COR-L47 (cell line): ENCODE data around the gene FBXL20.

Experiments used
- DNase-seq: peaks from one replicate; lab custom pipeline; 2025; lab: John Stamatoyannopoulos, UW

The FBXL20 gene

DNA sequence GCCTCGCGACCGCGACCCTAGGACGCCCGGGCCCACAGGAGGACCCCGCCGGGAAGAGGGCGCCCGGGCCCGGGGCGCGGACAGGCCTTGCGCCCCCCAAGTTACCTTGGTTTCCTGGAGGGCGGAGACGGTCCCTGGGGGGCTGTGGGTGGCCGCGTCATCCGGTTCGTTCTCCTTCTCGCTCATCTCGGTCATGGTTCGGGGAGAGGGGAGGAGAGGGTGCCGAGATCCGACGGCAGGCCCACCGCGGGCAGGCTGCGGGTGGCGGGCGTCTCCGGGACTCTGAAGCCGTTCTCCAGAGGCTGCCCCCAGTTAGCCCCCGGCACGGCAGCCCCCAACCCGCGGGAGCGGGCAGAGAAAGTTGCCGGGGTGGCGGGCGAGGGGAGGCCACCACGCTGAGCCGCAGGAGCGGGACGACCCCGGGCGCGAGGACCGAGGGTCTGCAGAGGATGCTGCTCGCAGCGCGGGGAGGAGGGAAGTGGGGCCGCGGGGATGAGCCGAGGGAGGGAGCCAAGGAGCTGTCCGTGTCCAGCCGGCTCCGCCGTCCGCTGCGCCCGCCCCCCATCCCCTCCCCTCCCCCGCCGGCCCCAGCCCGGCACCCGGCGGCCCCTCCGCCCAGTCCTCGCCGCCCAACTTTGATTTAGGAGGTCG lies 176.0 kb downstream of the FBXL20 start, which contains the start of gene STAC2:
TSS of gene STAC2 (minus strand) at position 638 of the 651 bp plus-strand sequence. CDS start at position 195, 443 bp downstream.
- no peak for DNase-seq

DNA sequence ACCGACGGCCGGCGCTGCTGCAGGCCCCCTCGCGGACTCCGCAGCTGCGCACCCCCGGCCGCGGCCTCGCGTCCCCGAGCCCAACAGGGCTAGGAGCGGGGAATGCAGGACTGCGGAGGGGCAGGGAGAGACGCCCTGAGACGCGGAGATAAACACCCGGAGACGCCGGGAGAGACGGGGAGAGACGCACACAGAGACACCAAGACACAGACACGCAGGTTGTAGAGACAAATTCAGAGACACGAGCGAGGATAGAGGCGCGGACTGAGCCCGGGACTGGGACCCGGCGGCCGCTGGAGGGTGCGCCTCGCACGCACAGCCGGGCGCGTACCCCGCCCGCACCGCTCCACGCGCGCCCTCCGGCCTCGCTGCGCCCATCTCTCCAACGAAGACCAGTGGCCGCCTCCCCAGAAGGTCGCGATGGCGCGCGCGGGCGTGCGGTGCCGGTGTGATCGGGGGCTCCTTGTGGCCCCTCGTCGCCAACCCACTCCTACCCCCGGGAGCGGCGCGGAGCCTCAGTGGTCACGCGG lies 176.6 kb downstream of the FBXL20 start:
- DNase-seq, result no peak

DNA sequence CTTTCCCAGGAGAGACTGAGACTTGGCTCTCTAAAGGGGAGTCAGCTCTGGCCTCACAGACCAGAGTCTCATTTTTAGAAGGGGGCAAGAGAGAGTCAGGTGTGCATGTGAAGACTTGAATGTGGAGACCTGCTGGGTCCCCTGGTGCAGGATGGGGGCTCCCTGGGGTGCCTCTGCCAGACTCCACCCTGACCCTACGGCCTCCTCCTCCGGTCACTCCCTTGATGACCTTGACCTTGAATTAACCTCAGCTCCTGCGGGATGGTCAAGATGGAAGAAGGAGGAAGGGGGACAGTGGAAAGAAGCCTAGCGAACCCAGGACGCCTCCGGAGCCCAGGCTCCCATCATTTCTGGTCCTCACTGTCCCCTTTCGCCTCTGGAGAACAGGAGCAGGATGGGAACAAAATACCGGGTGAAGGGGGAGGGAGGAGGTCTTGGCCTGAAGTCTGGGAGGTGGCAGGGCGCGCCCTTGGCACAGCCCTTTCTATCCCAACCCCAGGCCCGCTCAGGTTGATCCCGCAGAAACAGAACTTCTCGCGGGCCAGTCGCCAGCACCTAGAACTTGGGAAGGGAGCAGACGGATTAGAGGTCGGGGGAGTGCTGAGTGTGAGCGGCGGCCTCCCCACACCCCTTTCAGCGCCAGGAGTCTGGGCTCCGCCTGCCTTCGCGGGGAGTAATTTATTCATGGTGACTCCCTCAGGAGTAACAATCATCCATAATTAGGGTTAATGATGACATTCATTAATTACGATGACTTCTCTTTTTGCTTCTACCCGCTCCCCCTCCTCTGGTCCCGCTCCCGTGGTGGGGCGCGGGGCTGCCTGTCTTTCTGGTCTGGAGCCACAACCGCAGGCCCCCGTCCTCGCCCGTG lies 177.3 kb downstream of the FBXL20 start:
- peak; percentile 38 for DNase-seq

DNA sequence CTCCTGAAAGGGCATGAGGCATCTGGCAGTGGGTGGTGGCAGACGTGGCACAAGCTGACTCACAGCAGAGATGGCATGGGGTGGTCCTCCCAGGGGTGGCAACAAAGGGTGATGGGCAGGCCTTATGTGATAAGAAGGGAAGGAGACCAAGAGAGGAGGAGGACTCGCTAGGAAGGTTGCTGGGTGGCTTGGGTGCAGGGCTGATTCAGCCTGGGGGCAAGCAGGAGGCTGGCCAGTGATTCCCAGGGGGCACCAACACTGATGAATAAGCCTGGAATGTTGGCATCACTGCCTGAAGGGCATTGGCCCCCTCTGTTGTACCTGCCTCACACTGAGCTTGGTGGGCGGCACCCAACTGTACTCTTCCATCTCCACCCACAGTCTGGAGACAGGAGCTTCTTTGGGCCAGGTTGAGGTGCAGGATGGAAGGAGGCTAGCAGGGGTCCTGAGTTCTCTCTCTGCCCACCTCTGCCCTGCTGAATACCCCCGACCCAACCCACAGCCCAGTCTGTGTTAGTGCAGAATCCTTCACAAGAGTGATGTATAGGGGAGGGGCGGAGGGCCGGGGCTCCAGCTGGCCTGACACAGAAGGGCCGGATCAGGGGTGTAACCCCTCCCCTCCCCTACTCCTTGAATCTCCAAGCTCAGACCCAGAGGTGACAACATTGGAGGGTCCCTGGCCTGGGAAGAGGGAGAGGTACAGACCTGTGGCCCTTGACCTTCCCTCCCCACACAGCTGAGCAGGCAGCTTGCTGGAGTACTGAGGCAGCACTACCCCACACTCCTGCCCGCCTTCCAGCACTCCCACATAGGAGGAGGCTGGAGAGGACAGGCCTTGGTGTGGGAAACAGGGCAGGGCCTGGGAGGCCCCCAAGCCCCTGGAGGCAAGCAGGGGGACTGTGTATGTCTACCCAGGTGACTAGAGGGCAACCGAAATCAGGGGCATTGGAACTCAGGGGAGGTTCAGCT lies 178.3 kb downstream of the FBXL20 start:
- DNase-seq, result no peak

DNA sequence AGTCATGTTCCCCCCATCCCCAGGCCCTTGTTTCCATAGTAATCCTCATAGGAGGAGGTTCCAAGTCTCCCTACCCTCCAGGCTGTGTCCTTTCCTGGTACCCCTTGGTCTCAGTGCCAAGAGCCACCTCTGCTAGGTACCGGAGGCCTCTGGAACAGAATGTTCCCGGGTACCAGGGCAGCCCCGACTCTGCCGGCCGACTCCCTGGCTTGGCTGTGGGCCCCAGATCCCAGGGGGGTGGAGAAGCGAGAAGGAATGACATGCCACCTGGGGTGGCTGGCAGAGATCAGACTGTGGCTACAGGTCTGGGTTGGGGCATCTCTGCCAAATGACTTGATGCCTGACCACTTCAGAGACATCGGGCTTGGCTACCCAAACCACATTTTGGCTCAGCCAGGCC lies 179.3 kb downstream of the FBXL20 start:
- DNase-seq, result no peak

DNA sequence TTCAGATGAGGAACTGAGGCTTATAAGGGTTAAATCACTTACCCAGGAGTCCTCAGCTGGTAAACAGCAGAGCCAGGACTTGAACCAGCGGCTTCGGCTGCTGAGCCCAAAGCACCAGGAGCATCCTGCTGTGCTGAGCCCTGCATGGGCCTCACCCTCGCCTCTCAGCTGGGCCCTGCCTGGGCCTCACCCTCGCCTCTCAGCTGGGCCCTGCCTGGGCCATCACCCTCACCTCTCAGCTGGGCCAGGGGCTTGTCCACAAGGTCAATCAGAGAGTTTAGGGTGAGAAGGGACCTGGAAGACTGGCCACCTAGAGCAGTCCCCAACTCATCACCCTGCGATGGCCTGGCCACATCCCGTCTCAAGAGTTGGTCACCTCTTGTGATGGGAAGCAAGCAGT lies 179.9 kb downstream of the FBXL20 start:
- DNase-seq, result no peak

DNA sequence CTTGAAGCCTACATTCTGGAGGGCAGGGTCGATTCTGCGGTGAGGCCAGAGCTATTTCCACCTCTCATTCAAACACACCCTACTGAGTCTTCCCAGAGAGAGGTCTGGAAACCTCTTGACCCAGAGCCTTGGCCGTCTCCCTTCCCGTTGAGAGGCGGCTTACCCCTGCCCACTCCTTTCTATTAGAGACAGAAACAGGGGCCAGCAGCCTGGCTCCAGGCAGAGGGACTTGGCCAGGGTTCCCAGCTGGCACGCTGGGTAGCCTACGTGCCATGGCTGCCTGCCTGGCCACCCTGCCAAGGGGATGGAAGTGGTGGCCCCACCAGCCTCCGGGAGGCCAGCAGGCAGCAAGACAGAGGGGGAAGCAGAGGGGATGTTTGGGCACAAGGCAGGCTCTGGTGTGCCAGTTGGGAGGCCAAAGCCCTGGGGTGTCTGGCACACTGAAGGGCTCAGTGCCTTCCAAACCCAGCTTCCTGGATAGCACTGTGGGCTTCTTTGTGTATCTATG lies 181.7 kb downstream of the FBXL20 start:
- no peak for DNase-seq

DNA sequence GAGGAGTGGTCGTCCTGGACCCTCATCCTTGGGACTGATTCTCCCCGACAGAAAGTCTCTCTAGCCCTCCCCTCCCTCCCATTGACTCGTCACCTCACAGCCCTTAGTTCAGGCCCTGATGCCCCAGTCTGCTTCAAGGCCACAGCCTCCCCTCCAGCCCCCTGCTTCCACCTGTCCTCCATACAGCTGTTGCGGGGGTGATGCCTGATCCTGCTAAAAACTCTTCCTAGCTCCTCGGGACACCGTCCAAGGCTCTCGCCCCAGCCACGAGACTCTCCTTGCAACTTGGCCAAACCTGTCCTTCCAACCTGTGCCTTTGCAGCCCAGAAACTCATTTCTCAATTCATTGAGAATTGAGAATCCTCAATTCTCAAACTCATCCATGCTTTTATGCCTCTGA lies 182.5 kb downstream of the FBXL20 start:
- DNase-seq, result no peak

DNA sequence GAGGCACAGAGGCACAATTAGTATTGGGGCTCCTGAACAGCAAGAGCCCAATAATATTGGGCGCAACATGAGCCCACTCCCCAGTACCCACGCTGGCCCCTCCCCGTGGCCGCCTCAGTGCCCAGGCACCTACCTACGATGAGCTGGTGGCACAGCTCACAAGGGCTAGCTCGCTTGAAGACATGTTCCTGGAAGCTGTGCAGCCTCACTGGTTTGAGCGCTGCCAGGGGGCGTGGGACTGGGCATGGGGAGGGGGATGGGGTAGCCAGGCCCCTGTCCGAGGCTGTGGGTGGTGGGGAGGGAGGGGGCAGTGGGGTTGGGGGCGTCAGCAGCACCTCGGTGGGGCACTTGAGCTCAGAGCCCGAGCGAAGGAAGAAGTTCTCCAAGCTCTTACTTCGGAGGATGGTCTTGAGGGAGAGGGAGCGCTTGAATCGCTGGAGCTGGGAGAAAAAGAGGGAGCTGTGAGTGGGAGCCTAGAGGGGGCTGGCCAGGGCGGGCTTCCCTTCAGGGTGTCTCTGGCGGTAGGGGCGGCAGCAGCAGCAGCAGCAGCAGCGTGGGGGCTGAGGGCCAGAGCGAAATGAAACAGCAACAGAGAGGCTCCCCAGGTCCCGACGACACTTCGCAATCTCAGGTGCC lies 183.6 kb downstream of the FBXL20 start:
- DNase-seq, result no peak

DNA sequence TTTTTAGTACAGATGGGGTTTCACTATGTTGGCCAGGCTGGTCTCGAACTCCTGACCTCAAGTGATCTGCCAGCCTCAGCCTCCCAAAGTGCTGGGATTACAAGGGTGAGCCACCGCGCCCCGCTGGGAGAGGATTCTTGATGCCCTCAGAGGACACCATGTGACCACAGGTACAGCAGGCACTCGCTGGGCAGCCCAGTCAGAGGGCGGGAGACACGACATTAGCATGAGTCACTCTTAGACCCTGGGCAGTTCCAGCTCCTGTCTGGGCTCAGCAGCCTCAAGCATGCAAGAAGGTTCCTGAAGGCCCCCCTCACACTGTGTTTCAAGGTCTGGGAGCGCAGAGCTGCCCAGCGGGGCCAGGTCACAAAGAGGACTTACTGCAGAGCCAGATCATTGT lies 187.6 kb downstream of the FBXL20 start:
- no peak for DNase-seq

DNA sequence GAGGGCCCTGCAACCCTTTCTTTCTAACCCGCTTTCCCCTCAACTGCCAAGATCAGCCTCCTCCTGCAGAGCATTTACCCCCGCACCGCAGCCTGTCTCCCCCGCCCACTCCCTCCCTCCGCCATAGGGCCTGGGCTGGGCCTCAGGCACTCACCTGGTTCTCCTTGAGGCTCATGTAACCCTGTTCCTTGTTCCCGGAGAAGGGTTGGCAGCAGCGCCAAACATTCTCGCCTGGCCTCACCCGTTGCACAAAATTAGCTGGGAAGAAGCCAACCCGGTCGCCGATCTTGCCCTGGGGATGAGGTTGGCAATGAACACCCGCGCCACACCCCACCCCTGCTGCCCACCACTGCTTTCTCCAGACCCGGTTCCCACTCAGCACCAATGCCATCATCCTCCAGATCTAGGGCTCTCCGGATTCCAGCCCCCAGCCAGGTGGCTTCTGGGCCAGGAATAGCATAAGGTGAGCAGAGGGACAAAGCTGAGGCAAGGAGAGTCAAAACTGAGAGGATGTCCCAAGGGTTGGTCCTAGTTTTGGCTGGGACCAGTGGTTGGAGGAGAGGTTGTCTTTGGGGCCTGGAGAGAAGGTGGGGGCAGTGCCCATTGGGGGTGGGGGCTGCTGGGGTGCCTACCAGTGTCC lies 188.5 kb downstream of the FBXL20 start:
- no peak for DNase-seq

DNA sequence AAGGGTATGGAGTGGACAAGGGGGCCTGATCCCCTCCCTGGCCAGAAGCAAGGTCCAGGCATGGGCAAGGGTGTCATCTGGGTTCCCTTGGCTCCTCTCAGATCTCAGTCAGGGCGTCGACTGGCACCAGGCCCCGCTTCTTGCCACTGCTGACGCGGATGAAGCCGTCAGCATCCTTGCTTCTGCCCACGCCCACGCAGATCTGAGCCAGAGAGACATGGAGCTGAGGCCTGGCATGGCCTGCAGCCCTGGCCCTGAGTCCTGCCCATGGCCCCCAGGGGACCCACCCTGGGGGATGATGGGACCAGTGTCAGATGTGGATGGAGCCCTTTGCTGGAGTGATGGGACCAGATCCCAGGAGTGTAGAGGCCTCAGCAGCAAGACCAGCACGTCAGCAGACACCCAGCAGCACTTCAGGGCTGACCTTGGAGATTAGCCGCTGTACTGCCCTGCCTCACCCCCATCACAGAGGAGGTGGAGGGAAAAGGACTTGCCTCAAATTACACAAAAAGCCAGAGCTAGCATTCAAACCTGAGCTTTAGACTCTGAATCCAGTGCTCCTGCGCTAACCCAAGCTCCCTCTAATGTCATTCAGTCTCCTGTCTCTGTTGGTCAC lies 189.1 kb downstream of the FBXL20 start:
- DNase-seq, result no peak

DNA sequence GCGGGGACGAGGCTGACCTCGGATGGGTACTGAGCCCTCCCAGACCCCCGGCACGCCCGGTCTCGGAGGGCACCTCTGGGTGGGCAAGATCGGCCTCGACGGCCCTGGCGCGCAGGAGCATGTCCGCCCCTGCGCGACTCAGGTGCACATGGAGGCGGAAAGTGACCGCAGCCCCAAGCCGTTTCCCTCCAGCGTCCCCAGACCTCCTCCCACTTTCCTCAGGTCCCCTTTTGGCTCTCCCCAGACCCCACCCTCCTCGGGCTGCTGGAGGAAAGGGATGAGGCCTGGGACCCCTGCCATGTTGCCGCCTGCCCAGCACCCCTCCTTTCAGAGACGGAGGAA lies 191.4 kb downstream of the FBXL20 start:
- no peak for DNase-seq

DNA sequence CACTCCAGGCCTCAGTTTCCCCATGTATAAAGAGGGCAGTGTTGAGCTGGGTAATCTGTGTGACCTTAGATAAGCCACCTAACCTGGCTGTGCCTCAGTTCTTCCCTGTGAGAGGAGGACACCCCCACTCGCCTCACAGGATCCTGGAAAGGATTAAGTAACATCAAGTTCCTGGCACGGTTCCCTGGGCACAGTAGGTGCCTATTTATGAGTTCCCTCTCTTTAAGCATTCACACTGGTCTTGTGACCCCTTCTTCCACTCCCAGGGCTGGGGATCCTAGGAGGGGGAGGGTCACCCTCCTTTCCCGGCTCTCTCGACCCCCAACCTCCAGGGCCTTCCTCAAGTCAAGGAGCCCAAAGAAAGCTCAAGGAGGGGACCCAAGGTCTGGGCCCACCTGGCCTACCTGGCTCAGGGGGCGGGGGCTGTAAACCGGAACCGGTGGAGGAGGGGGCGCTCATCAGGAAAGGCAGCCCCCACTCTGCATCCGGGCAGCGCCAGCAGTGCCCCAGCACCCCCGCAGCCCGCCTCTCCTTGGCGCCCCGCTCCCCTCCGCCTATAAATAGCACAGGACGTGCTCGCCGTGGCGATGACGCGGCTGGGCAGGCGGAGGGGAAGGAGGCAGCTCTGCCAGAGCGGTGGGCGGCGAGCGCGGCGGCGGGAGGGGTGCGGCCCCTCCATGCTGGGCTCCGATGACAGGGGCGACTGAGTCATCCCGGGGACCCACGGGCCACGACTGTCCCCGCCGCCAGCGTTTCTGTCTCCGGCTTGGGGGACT lies 191.9 kb downstream of the FBXL20 start:
- DNase-seq, result peak; percentile 76

DNA sequence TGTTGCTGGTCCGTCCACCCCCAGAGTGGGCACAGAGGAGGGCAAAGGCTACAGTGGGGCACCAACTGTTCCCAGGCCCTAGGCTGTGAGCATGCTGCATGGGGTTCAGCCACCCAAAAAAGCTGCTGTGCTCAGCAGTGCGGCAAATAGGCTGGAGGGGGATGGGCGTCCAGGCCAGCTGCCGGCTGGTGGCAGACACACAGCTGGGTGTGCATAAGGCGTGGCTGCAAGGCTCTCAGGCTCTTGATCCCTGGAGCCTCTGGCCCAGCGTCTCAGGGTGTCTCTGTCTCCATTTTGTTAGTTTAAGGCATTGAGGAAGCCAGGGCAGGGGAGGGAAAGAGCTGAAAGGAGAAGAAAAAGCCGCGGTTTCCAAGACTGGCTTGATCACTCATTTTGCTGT lies 192.5 kb downstream of the FBXL20 start:
- DNase-seq, result peak; percentile 77

DNA sequence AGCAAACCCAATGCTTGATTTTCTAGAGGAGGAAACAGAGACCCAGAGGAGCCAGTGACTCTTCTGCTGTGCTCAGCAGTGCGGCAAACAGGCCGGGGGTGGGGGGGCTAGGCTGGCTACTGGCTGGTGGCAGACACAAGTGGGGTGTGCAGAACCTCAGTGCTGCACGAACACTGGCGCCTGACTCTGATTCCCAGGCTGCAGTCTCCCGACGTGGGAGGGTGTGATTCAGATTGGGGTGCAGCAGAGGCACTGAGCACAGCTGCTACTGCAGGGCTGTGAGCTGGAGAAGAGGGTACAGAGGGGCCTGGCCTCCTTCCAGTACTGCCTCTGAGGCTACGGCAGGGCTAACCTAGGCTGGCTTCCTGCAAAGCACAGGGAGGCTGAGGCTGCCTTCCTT lies 193.3 kb downstream of the FBXL20 start:
- no peak for DNase-seq

DNA sequence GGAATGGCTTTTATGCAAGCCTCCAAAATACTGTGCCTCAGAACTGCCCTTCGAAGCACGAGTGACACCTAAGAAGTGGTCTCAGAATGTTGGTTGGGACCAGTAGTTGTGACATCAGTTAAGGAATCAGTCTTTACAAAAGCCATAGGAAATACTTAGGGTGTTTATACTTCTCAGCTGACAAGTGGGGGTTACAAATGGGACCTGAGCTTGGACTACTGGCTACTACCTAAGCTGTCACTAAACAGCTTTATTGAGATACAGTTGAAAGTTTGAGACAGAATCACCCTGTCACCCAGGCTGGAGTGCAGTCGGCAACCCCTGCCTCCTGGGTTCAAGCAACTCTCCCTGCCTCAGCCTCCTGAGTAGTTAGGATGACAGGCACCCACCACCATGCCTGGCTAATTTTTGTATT lies 196.3 kb downstream of the FBXL20 start:
- no peak for DNase-seq

DNA sequence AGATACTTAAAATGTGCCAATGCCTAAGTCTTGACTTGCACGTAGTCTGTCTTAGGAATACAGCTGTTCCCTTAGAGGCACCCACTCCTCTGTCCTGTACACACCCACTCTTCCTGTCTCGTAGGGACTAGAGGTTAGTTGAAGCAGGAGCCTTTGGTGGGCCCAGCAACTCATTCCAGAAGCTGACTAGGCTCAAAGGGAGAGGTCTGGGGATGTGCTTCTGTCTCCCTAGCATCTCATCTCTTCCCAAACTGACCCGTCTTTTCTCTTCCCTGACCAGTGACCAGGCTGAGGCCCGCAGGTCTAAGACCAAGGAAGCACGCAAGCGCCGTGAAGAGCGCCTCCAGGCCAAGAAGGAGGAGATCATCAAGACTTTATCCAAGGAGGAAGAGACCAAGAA lies 197.2 kb downstream of the FBXL20 start:
- DNase-seq, result no peak
